ENCODE results near the gene SMIM45.
A peak's percentile ranks its signal among the peaks of the same experiment; 100 is the strongest.

Gene SMIM45

DNA sequence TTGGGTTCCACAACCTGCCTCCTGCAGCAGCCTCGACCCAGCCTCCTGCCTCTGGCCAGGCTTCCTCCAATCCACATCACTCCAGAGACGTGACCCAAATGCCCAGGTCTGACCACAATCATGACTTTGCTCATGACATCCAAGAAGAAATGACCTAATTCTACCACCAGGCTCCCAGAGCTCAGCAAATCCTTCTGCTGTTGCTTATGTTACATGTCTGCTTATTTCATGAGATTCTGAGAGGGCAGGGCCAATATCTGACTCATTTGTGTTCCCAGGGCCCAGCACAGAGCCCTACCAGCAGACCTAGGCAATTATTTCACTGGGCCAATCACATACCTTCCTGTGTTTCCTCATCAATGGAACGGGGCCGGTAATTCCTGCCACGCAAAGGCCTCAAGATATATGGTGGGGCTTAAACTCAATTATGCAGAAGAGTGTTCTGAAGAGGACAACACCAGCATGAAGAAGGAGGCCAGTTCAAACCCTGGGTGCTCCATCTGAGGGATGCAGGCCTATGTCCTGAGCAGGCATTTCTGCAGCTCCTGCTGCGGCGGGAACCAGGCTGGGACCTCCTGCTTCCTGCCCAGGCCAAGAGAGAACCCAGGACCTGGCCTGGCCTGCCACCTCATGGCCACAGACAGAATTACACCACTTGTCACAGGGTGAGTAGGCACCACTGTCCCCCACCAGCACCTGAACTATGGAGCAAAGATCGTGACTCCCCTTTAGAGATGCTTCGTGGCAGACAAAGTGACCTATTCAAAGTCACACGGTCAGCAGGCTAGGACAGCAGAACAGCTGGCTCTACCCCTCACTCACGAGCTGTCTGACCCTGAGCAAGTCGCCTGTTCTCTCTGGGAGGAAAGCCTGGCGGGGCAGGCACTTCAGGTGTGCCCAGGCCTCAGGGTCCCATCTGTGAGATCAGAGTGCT, 10.9 kb upstream of the SMIM45 start (continued):
- TF ChIP-seq SIN3A (IDR thresholded peaks at IDR 0.05; ENCODE audit: low read depth, low read length) (no peak), MTA3 (IDR thresholded peaks at IDR 0.05; ENCODE audit: borderline replicate concordance, low read length) (no peak), IKZF1 (conservative IDR thresholded peaks at IDR 0.05) (peak; percentile 62), EED (IDR thresholded peaks at IDR 0.05; ENCODE audit: low read depth) (no peak; the same call in 1 of the 2 replicates), CBFB (IDR thresholded peaks at IDR 0.05; ENCODE audit: low read depth) (no peak), USF2 (IDR thresholded peaks at IDR 0.05; ENCODE audit: borderline replicate concordance, low read depth, low read length) (no peak), FOXM1 (IDR thresholded peaks at IDR 0.05; ENCODE audit: low read depth, low read length) (no peak), FOS (IDR thresholded peaks at IDR 0.05; ENCODE audit: borderline replicate concordance, extremely low read depth, insufficient read length) (no peak), MXI1 (IDR thresholded peaks at IDR 0.05; ENCODE audit: low read depth, low read length) (0 out of 2 replicates have a peak, but pooled peaks have one; percentile 12), ZZZ3 (IDR thresholded peaks at IDR 0.05; ENCODE audit: control insufficient read depth, insufficient read length, low read depth) (no peak), RAD51 (IDR thresholded peaks at IDR 0.05) (no peak), JUND (IDR thresholded peaks at IDR 0.05; ENCODE audit: low read depth, low read length) (no peak), IKZF2 (IDR thresholded peaks at IDR 0.05) (peak; percentile 67 to 72), NFIC (IDR thresholded peaks at IDR 0.05; ENCODE audit: low read depth, low read length) (no peak), STAT1 (conservative IDR thresholded peaks at IDR 0.05) (no peak), ZNF24 (IDR thresholded peaks at IDR 0.05) (no peak)
- TF ChIP-seq, protein P1, sequence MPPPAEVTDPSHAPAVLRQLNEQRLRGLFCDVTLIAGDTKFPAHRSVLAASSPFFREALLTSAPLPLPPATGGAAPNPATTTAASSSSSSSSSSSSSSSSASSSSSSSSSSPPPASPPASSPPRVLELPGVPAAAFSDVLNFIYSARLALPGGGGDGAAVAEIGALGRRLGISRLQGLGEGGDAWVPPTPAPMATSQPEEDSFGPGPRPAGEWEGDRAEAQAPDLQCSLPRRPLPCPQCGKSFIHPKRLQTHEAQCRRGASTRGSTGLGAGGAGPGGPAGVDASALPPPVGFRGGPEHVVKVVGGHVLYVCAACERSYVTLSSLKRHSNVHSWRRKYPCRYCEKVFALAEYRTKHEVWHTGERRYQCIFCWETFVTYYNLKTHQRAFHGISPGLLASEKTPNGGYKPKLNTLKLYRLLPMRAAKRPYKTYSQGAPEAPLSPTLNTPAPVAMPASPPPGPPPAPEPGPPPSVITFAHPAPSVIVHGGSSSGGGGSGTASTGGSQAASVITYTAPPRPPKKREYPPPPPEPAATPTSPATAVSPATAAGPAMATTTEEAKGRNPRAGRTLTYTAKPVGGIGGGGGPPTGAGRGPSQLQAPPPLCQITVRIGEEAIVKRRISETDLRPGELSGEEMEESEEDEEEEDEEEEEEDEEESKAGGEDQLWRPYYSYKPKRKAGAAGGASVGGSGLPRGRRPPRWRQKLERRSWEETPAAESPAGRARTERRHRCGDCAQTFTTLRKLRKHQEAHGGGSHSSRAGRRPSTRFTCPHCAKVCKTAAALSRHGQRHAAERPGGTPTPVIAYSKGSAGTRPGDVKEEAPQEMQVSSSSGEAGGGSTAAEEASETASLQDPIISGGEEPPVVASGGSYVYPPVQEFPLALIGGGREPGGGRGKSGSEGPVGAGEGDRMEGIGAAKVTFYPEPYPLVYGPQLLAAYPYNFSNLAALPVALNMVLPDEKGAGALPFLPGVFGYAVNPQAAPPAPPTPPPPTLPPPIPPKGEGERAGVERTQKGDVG (CRISPR knock-in tag; IDR thresholded peaks at IDR 0.05): no peak
